HG03469 (cell line): ENCODE measurements around the gene NRXN3.

Source experiments
- ATAC-seq: cut with Tn5 transposase; IDR thresholded peaks from one replicate; pipeline ENCODE4 v1.9.1; 2021; ENCODE audit warnings: mild to moderate bottlenecking, moderate library complexity, moderate number of reproducible peaks; ENCODE audit not compliant: unreplicated experiment

The NRXN3 gene

DNA sequence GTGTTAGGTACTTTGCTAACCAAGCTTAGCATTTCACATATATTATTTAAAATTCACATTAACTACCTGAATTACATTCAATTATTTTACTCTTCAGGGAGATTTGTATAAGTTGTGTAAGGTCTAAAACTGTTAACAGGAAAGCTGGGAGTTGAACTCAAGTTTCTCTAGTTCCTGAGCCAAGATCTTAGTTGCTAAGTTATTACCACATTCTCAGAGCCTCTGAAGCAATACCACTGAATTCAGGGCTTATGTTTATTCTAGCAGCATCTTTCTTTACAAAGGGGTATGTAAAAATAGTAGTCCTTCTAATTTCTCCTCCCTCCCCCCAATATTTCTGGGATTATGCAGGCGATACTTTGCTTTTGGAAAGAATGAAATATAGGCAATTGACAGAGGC lies 1254.3 kb downstream of the NRXN3 start:
- no peak for ATAC-seq

DNA sequence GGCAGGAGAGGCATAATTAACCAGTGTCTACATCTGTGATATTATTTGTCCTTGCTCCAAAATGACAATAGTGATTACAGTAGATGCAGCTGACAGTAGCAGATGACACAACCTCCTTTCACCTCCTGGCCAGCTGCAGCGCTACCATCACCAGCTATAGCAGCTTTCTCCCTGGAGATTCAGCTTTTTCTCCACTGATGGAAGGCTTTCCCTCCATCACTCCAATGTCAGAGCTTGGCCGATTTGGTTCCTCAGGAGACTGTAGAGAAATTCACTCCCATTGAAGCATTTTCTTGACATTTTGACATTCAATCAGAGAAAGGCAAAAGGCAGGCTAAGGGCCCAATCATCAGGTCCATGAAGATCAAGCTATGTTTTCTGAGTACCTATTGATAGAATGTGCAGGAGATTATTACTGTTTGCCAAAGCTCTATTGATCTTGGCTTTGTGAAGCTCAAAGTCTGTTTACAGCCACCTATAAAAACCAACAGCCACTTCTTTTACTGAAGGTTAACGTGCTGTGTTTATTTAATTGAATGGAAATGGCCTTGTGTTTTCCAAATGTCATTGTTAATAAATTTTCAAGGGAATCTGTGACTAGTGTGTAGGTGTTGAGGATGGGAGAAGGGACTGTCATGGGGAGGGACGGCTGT lies 1256.1 kb downstream of the NRXN3 start:
- ATAC-seq: no peak

DNA sequence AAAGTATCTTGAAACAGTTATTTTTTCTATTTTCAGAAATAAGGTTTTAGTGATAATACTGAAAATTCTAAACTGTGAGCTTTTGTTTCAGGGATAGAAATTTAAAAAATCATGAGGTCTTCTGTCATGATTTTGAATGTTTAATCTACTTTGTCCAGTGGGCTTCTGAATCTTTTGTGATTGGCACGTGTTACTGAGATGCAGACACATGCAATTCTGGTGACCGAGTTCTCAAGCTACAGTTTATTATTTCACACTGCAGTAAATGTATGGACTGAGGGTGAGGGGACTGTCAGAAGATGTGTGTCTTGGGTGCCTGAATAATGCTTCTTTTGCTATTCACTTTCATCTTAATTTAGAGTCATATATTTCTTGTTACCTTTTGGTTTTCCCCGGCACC lies 1262.5 kb downstream of the NRXN3 start:
- no peak for ATAC-seq

DNA sequence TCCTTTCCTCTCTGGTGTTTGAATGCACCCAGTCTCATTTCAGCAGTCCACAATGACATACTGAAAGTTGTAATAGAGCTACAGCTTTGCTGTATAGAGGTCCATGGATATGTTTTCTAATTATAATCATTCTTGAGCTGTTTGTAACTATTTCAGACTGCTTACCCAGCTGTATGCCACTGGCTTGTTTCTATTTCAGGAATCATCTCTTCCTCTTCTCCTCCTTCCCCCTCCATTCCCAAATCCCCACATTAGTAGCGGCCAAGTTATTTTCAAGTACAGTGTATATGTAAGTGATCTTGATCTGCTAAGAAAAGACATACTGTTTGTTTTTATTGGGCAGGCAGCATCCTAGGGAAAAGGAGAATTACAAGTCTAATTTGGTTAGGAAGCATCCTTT lies 1266.2 kb downstream of the NRXN3 start:
- no peak for ATAC-seq

DNA sequence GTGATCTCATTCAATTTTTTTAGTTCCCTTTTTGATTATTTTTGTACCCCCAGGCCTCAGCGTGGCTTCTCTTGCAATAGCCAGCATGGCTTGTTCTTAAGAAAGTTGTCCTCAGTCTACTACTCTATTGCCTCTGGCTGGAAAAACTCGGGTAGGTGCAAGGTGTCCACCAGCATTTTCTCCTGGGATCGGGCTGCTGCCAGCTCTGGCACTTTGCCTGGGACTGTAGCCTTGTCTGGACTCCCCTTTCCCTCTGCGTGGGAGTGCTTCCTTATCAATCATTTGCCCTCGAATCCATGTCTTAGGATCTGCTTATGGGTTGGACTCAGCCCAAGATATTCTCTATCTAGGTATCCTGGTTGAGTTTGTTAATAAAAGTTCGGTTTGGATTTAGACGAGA lies 1267.8 kb downstream of the NRXN3 start:
- no peak for ATAC-seq

DNA sequence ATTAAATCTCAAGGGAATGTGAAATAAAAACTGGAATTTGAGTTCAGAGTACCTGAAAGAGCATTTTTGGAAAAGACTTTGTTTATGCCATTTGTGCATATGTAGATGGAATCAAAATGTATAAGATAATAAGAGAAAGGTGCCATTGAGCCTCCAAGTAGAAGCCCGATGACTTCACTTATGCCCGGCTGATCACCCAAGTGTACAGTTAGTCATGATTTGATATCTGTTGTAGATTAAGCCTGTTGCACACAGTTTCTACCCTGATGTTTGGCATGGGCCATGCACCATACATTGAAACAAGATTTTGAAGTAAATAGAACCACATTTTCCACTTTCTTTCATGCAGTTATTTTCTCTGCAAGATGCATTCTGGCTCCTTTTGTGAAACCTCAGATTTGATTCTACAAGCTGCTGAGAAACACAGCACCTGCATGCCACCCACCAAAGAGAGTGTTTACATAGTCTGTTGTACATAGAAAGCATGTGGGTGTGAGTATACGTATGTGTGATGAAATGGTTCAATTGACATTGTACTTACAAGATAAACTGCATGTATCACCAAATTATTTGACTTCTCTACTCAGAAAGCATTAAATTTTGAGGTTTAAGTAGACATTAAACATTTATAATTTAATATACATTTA lies 1268.6 kb downstream of the NRXN3 start:
- ATAC-seq: no peak

DNA sequence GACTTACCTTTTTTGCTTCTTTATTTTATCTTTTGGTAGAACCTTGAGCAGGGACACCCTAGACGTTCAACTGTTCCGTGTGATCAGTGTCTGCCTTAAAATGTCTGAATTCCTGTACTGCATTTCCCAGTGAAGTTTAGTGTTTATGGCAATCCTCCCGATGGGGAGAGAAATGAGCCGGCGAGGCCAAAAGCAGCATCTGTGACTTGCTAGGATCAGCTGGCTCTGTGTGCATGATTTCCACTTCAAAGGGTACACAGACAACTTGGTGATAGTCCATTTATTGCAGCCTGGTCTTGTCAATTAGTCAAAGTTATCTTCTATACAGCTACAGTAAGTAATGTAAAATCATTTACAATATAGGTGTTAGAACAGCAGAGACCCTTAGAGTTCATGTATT lies 1272.6 kb downstream of the NRXN3 start:
- ATAC-seq: no peak

DNA sequence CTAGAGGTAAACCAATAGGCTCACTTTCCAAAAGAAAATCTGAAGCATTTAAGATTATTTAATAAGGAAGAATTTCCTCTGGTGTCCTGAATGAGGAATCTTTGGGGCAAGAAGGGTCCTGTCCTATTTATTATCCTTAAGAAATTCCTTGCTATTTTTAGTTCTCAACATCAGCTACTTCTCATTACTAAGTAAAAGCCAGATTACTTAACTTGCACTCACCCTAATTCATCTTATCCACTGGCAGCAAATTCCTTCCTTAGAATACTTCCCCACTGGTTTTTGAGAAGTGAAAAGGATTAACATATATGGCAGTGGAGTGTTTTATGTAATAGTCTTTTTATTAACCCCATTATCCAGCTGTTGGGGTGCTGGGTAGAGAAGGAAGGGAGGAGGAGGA lies 1273.4 kb downstream of the NRXN3 start:
- ATAC-seq: no peak

DNA sequence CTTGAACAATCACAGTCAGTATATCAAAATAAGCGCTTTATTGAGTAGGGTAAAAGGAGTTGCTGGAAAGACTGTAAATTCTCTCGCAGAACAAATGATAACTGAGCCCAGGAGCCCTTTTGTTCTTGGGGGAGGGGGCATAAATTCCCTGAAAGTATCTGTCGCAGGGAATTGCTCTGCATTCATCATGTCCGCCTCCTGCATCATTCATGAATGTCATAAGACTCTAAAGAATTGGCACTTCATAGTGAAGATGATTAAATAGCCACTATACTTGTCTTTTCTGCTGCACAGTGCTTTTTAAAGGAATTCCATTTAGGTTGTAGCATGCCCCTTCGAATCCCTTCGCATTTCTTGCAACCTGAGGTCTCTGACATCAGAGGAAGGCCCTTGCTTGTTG lies 1278.8 kb downstream of the NRXN3 start:
- no peak for ATAC-seq

DNA sequence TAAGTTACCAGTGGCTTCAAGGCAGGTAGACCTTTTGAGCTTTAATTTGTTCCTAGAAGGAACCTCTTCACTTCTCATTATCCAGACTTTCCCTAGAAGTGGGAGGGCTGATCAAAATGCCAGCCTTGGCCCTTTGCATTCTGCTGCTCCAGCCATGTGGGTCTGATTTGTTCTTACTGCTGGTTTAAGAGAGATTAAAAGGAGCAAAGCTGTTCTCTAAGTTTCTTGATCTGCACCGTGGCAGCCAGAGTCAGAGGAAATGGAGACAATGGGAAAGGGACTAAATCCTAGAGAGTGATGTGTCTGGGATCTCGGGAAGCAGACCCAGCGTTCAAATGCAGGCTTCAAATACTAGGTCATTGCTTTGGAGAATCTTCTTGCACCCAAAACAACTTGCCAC lies 1281.4 kb downstream of the NRXN3 start:
- ATAC-seq: no peak

DNA sequence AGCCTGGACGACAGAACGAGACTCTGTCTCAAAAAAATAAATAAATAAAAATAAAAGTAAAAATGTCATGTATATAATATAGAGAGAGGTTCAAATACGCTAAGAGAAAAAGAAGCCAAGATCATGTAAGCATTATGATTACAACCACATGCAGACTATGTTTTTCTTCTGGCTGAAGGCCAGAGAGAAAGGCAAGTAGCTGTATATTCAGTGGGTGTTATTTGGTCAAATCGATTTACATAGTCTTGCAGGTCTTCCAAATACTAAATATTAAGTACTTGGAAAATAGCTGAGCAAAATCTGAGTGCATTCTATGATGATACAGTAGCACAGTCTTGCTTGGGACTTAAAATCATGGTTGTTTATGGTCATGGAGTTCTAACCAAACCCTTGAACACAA lies 1283.1 kb downstream of the NRXN3 start:
- no peak for ATAC-seq

DNA sequence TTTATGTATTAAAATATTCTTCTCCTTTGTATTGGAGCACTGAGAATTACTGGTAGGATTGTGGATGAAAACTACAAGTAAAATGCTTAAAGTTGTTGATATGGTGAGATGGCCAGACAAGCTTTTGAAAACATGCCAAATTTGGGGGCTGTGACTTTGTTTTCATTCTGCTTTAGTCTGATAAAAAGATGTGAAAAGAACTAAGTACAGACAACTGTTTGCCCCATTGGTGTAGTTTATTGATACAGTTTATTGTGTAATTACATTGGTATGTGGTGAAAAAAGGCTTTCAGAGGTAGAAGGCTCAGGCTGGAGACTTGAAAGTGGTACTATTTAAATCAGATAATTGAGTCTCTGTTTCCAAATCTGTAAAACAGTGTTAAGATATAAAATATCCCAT lies 1294.3 kb downstream of the NRXN3 start:
- ATAC-seq: no peak

DNA sequence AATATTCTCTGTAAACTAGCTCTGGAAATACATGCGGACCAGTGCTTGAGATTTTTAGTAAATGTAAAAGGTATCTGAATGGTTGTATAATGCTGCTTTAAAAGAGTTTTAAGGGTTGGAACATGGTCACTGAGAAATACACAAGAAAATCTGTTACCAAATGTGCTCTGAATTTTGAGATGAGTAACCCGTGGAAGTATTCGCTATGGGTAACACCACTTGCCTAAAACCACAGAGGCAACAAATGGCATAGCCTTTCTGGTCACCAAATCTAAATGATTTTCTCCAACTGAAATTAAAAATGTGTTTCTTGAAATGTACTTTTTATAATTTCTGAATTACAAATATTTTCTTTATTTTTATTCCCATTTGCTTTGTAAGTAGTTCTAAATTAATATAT lies 1295.5 kb downstream of the NRXN3 start:
- ATAC-seq: no peak

DNA sequence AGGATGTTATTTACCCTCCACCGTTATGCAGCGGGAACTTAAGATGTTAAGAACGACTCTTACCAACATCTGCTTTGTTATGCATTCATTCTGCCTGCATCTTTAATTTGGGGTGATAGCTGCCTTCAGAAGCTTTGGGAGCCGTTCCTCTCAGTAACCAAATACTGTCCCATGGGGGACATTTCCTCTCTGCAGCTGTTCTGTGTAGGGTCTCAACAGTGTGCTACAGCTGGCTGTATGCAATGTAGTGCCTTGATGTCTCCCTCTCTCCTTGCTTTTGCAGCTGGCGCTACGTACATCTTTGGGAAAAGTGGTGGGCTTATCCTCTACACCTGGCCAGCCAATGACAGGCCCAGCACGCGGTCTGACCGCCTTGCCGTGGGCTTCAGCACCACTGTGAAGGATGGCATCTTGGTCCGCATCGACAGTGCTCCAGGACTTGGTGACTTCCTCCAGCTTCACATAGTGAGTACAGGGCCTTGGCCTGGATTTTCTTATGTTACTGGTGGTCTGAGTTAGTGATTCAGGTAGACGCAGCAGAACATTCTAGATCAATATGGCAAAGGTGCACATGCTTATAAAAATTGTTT lies 1296.9 kb downstream of the NRXN3 start:
- ATAC-seq: no peak

DNA sequence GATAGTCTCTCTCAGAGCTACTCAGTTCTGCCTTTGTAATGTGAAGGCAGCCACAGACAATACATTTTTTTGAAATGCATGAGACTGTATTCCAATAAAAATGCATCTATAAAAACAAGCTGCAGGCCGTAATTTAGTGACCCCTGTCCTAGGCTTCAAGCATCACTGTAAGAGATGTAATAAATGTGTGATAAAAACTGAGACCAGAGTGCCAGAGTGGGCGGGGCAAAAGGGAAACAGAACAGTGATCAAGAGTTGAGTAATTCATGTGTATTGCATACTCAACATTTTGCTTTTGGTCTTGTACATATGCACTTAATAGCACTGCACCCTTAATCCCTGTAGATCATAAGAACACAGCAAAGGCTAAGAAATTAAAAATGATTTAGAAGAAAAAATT lies 1297.7 kb downstream of the NRXN3 start:
- ATAC-seq: no peak

DNA sequence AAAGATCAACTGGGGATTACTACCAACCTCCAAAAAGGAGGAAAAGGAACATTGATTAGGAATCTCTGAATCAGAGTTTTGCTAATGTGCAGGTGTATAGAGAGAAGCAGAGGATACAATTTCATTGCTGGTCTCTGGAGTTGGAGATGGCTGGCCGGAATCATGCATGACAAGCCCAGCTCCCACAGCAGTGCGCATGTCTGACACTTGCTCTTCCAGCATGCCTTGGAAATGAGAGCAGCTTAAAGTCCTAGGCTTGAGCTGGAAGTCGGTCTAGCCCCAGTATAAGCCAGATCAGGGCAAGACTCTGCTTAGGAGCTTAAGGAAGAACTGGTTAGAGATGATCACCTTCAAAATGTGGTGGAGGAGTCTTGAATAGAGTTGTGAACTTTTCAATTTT lies 1298.3 kb downstream of the NRXN3 start:
- no peak for ATAC-seq

DNA sequence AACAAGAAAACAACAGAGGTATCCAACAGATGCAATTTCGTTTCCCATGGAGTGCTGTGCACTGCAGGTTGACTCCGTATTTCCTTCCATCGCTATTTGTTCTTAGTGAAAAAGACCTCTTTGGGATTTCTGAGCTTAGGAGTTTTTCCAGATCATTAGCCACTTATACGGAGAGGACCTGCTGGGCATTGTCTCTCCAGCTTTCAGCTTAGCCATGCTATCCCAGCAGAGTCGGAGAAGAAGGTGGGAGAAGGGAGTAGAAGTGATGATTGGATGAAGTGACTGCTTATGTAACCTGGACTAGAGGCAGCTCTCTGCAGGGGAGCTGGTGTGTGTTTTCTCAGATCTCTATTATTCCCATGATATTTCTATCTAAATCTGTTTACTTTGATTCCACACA lies 1303.5 kb downstream of the NRXN3 start:
- no peak for ATAC-seq

DNA sequence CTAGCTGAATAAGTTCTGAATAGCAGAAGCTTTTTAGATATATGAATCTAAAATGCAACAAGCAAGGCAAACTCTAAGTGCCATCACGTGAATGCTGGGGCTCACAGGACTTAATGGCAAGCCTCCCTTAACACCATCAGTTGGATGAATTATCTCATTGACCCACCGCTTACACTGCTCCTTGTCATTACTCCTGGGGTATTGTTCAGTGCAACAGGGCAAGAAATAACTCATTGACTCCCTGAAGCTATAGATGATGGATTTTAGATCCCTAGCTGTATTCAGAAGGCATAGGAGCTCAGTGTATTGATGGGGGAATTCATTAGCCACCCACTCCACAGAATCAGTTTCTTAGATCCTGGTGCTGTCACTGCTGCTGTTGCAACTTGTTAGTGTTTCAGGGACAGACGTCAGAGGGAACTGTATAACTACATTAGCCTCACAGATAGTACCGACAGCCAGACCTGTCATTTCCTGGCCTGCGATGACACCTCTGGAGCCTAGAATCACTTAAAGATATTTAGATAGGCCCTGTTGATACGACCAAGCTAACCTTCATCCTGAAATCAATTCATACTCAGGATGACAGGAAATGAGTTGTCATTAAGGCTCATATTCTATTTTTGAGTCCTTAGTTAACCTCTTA lies 1305.8 kb downstream of the NRXN3 start:
- ATAC-seq: no peak

DNA sequence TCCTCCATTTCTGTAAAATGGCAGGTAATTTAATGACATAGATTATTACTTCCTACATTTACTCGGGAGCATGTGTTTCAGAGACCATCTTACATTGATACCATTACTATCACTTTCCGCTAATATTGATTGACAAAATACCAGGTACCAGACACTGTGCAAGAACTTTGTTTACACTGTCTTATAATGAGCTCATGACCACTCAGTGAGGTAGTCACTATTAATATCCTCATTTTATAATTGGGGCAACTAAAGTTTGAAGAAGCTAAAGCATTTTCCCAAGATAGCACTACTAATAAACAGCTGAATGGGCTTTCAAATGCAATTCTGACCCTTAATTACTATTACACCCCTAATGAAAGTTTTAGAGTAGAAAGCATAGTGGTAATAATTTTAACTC lies 1306.4 kb downstream of the NRXN3 start:
- no peak for ATAC-seq

DNA sequence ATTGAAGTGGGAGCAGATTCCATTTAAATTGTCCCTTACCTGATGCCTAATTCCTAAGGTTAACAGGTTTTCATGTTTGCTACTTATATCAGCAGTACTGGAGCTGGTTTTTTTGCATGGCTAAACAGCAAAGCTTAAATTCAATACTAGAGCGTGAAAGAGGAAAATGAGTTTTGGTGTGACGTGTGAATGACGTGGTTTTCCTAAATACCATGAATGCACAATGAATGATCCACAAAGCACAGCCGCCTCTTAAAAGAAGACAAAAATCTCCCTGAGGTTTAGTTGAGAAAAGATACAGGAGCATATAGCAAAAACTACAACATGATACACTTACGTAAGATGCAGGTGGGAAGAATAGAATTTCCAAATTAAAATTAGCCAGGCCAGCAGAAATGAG lies 1310.0 kb downstream of the NRXN3 start:
- no peak for ATAC-seq

DNA sequence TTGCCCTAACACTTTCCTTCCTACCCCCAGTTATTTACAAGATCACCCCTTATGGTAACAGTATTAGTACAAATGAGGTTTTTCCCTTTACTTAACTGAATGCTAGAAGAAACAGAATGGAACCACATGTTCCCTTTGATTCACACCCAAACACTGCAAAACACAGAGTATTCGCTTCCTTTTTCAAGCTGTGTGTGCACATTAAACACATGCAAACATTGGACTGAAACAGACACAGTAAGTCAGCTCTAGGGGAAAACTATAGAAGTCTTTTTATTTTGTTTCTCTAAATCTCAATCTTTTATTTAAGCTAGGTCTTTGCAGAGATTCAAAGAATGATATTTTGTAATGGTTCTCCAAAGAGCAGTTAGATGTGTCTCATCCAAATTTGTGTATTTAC lies 1312.7 kb downstream of the NRXN3 start:
- ATAC-seq: no peak
